Breast epithelium (tissue), 4 donors: ENCODE data around the gene CHRM3. TPM values are rescaled to one million over a fixed set of nuclear protein-coding genes. Genes with fewer than 3 reads are reported as not detected.

Experiments
- DNase-seq, 2 donors: peaks; one replicate each; pipeline ENCODE4 v3.0.0-alpha.2; 2019; ENCODE audit warnings: low spot score in 2 of 2
- H3K27ac ChIP-seq, 2 donors: fragments of 200-600 bp; sonication (generic) in 1 of 2; one replicate each; pipeline ENCODE4 v1.5.1; 2016 to 2019; ENCODE audit warnings: mild to moderate bottlenecking in 1 of 2
- H3K27me3 ChIP-seq, 2 donors: fragments of 200-600 bp; sonication (generic) in 1 of 2; one replicate each; pipeline versions ENCODE4 v1.5.1 to v1.6.0; 2017 to 2019; ENCODE audit warnings: control low read depth in 1 of 2, mild to moderate bottlenecking in 1 of 2
- H3K36me3 ChIP-seq: fragments of 200-600 bp; one replicate; pipeline ENCODE4 v1.5.1; 2019
- H3K4me1 ChIP-seq, 2 donors: fragments of 200-600 bp; sonication (generic); one replicate each; pipeline ENCODE4 v1.5.1; 2016 to 2019; ENCODE audit warnings: control low read depth in 1 of 2
- H3K4me3 ChIP-seq, 3 donors: fragments of 200-600 bp; sonication (generic); 1 replicate in 2 of 3; 2 replicates in 1 of 3; pipeline ENCODE4 v1.5.1; 2016 to 2019; ENCODE audit warnings: mild to moderate bottlenecking in 3 of 3, moderate library complexity in 2 of 3
- H3K9me3 ChIP-seq, 2 donors: fragments of 200-600 bp; sonication (generic) in 1 of 2; one replicate each; pipeline ENCODE4 v1.5.1; 2016 to 2019; ENCODE audit warnings: control low read depth in 1 of 2
- POLR2A ChIP-seq: fragments of 450-650 bp; IDR thresholded peaks from one replicate; pipeline ENCODE4 v1.6.1; 2016; ENCODE audit warnings: antibody characterized with exemption, mild to moderate bottlenecking, moderate library complexity
- POLR2AphosphoS5 ChIP-seq, 3 donors: sonication (generic); formaldehyde crosslinking; IDR thresholded peaks; one replicate each; pipeline ENCODE4 v1.6.1; 2017; ENCODE audit warnings: antibody characterized with exemption in 3 of 3
- intact Hi-C: fragments of 100-400 bp; cut with DNase I; formaldehyde crosslinking; loops from one replicate; pipeline ENCODE4 v1.15.1; 2023; ENCODE audit warnings: low total_unique reads
- total RNA-seq, 3 donors: library from RNA; depleted of rRNA; stranded (reverse); fragments of >200 nt; gene quantifications; one replicate each; pipeline ENCODE4 v1.1.0, GENCODE V29; 2016
- TF ChIP-seq, protein P1 (sequence below), 3 donors: fragments of 450-650 bp; IDR thresholded peaks; one replicate each; pipeline ENCODE4 v1.5.1; 2016 to 2017; ENCODE audit warnings: antibody characterized with exemption in 3 of 3, mild to moderate bottlenecking in 3 of 3, moderate library complexity in 3 of 3

The CHRM3 gene
- total RNA-seq, 3 donors from 2014 or later = 1.6 to 4.8 (median 4.6) TPM

GRCh38 chr1:239349699-239350098, 36.7 kb upstream of the CHRM3 start:
- TF ChIP-seq POLR2AphosphoS5 (IDR thresholded peaks at IDR 0.05) (no peak), POLR2A (no peak)
- TF ChIP-seq, protein P1, sequence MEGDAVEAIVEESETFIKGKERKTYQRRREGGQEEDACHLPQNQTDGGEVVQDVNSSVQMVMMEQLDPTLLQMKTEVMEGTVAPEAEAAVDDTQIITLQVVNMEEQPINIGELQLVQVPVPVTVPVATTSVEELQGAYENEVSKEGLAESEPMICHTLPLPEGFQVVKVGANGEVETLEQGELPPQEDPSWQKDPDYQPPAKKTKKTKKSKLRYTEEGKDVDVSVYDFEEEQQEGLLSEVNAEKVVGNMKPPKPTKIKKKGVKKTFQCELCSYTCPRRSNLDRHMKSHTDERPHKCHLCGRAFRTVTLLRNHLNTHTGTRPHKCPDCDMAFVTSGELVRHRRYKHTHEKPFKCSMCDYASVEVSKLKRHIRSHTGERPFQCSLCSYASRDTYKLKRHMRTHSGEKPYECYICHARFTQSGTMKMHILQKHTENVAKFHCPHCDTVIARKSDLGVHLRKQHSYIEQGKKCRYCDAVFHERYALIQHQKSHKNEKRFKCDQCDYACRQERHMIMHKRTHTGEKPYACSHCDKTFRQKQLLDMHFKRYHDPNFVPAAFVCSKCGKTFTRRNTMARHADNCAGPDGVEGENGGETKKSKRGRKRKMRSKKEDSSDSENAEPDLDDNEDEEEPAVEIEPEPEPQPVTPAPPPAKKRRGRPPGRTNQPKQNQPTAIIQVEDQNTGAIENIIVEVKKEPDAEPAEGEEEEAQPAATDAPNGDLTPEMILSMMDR (IDR thresholded peaks at IDR 0.05) = no peak
- no peaks in the 10 kb centered on the region for H3K4me1 ChIP-seq
- no peaks in the 10 kb centered on the region for H3K9me3 ChIP-seq
- no peak overlapping the region for H3K4me3 ChIP-seq
- intact Hi-C loops = no loop called here
- no peak for DNase-seq
- no peaks in the 10 kb centered on the region for H3K36me3 ChIP-seq
- H3K27ac ChIP-seq = no peak overlapping the region
- H3K27me3 ChIP-seq = no peaks in the 10 kb centered on the region

- no peaks in the 10 kb centered on the region for H3K4me1 ChIP-seq
- no peak overlapping the region for H3K27ac ChIP-seq
- no peak for DNase-seq
- no peak overlapping the region for H3K4me3 ChIP-seq
- no peaks in the 10 kb centered on the region for H3K9me3 ChIP-seq
- H3K36me3 ChIP-seq = no peaks in the 10 kb centered on the region
- intact Hi-C loops = no loop called here
- H3K27me3 ChIP-seq = no peaks in the 10 kb centered on the region
- TF ChIP-seq, protein P1 (IDR thresholded peaks at IDR 0.05) = no peak
- no peak for TF ChIP-seq POLR2AphosphoS5 (IDR thresholded peaks at IDR 0.05)
- no peak for TF ChIP-seq POLR2A
Measured at GRCh38 chr1:239353536-239353935, 32.8 kb upstream of the CHRM3 start.

GRCh38 chr1:239354231-239354630, 32.1 kb upstream of the CHRM3 start:
- H3K4me1 ChIP-seq = no peaks in the 10 kb centered on the region
- no peak overlapping the region for H3K27ac ChIP-seq
- intact Hi-C loops = no loop called here

GRCh38 chr1:239357867-239358266, 28.5 kb upstream of the CHRM3 start:
- TF ChIP-seq POLR2A = no peak
- TF ChIP-seq, protein P1 (IDR thresholded peaks at IDR 0.05) = no peak
- H3K27ac ChIP-seq = no peak overlapping the region
- H3K9me3 ChIP-seq = no peaks in the 10 kb centered on the region
- intact Hi-C loops = no loop called here
- no peaks in the 10 kb centered on the region for H3K4me1 ChIP-seq
- H3K36me3 ChIP-seq = no peaks in the 10 kb centered on the region
- no peak overlapping the region for H3K4me3 ChIP-seq
- no peak for DNase-seq
- H3K27me3 ChIP-seq = no peaks in the 10 kb centered on the region

More at GRCh38 chr1:239354231-239354630, 32.1 kb upstream of the CHRM3 start:
- Histone ChIP-seq H3K36me3 (no peaks in the 10 kb centered on the region), H3K4me3 (no peak overlapping the region), H3K9me3 (no peaks in the 10 kb centered on the region), H3K27me3 (no peaks in the 10 kb centered on the region)
- DNase-seq = no peak
- TF ChIP-seq, protein P1 (IDR thresholded peaks at IDR 0.05) = no peak
- no peak for TF ChIP-seq POLR2A
- no peak for TF ChIP-seq POLR2AphosphoS5 (IDR thresholded peaks at IDR 0.05)

- Histone ChIP-seq H3K4me1 (no peaks in the 10 kb centered on the region), H3K36me3 (no peaks in the 10 kb centered on the region), H3K27me3 (no peaks in the 10 kb centered on the region), H3K27ac (no peak overlapping the region), H3K4me3 (no peak overlapping the region), H3K9me3 (no peaks in the 10 kb centered on the region)
- no peak for TF ChIP-seq POLR2A
- no peak for TF ChIP-seq POLR2AphosphoS5 (IDR thresholded peaks at IDR 0.05)
- TF ChIP-seq, protein P1 (IDR thresholded peaks at IDR 0.05) = no peak
- intact Hi-C loops = no loop called here
- no peak for DNase-seq
Measured at GRCh38 chr1:239361403-239361802, 25.0 kb upstream of the CHRM3 start.
